Natural killer cell (primary cell): Measurements from ENCODE around the gene SLC25A23. TPM values are rescaled to one million over a fixed set of nuclear protein-coding genes. Genes with fewer than 3 reads are reported as not detected.

Experiments used
- ATAC-seq, 3 donors: fragments of 150-1000 bp in 2 of 3; fragments of 200-7000 bp in 1 of 3; cut with Tn5 transposase; 1 replicate in 1 of 3; 2 replicates in 2 of 3; pipeline ENCODE4 v1.10.0; 2021; ENCODE audit warnings: mild to moderate bottlenecking in 2 of 3, moderate library complexity in 2 of 3
- DNase-seq, 2 donors: peaks; one replicate each; pipeline versions ENCODE4 v3.0.0 to v3.0.0-alpha.2; 2013 to 2021; ENCODE audit warnings: mixed read lengths in 1 of 2
- H3K27ac ChIP-seq: one replicate; pipeline ENCODE4 v1.5.1; 2013; ENCODE audit warnings: mild to moderate bottlenecking, low read length
- H3K27me3 ChIP-seq: one replicate; pipeline ENCODE4 v1.6.1; 2013; ENCODE audit warnings: low read length; ENCODE audit not compliant: control insufficient read depth, insufficient read depth
- H3K36me3 ChIP-seq: one replicate; pipeline ENCODE4 v1.6.1; 2013; ENCODE audit warnings: low read length; ENCODE audit not compliant: control insufficient read depth, insufficient read depth
- H3K4me1 ChIP-seq: one replicate; pipeline ENCODE4 v1.6.1; 2013; ENCODE audit warnings: low read length; ENCODE audit not compliant: control insufficient read depth, insufficient read depth
- H3K4me3 ChIP-seq: one replicate; pipeline ENCODE4 v1.5.1; 2013; ENCODE audit warnings: low read length
- H3K9me3 ChIP-seq: one replicate; pipeline ENCODE4 v1.6.1; 2013; ENCODE audit warnings: low read length; ENCODE audit not compliant: control insufficient read depth, insufficient read depth
- H3K27ac Mint-ChIP-seq, 2 donors: one replicate each; pipeline ENCODE4 v1.8.0; 2022; ENCODE audit warnings: mild to moderate bottlenecking in 2 of 2, mixed read lengths in 2 of 2, moderate library complexity in 1 of 2
- H3K27me3 Mint-ChIP-seq, 2 donors: one replicate each; pipeline ENCODE4 v1.8.0; 2022; ENCODE audit warnings: low read depth in 2 of 2, mixed read lengths in 2 of 2
- H3K36me3 Mint-ChIP-seq: one replicate; pipeline ENCODE4 v1.8.0; 2022; ENCODE audit warnings: mixed read lengths
- H3K4me1 Mint-ChIP-seq, 2 donors: one replicate each; pipeline ENCODE4 v1.8.0; 2022; ENCODE audit warnings: mixed read lengths in 2 of 2
- H3K4me3 Mint-ChIP-seq: one replicate; pipeline ENCODE4 v1.8.0; 2022; ENCODE audit warnings: mild to moderate bottlenecking, moderate library complexity, mixed read lengths
- H3K9me3 Mint-ChIP-seq, 2 donors: one replicate each; pipeline ENCODE4 v1.8.0; 2022; ENCODE audit warnings: mixed read lengths in 2 of 2
- CTCF ChIP-seq: fragments of 200-600 bp; IDR thresholded peaks from one replicate; pipeline ENCODE4 v1.8.0; 2022; ENCODE audit warnings: antibody characterized with exemption
- WGBS: methylation state at CpG from one replicate; pipeline ENCODE4 v1.1.7; 2013; ENCODE audit warnings: missing lambda C conversion rate; ENCODE audit not compliant: insufficient coverage; 5-methylcytosine and 5-hydroxymethylcytosine counted together
- intact Hi-C: fragments of 100-400 bp; cut with micrococcal nuclease; formaldehyde crosslinking; loops from one replicate; pipeline ENCODE4 v1.14.2; 2022
- total RNA-seq, 4 donors: library from RNA; stranded (reverse); fragments of 120-200 nt in 1 of 4; gene quantifications; one replicate each; pipeline versions ENCODE4 v1.2.3 to v1.2.4, GENCODE V29; 2013 to 2022

SLC25A23 gene
- total RNA-seq, 3 donors from 2014 or later (not counting 1 experiment from before 2014, with no cell fraction given), result 7.8 to 10.5 (median 8.7) TPM

GRCh38 chr19:6470173-6470572 is 10.6 kb upstream of the SLC25A23 start:
- ATAC-seq, result no peak
- intact Hi-C loops, result no loop called here
- no peak overlapping the region for H3K4me3 ChIP-seq
- peaks cover 0 to 11% of the 10 kb centered on the region in 2 donors for H3K4me1 Mint-ChIP-seq
- no peaks in the 10 kb centered on the region for H3K4me1 ChIP-seq
- no peaks in the 10 kb centered on the region for H3K27me3 Mint-ChIP-seq
- H3K9me3 Mint-ChIP-seq, result no peaks in the 10 kb centered on the region
- H3K4me3 Mint-ChIP-seq, result no peak overlapping the region
- H3K36me3 ChIP-seq, result peaks cover 38% of the 10 kb centered on the region
- no peaks in the 10 kb centered on the region for H3K36me3 Mint-ChIP-seq
- no peak overlapping the region for H3K27ac Mint-ChIP-seq
- DNase-seq, result no peak
- H3K9me3 ChIP-seq, result no peaks in the 10 kb centered on the region
- no peaks in the 10 kb centered on the region for H3K27me3 ChIP-seq
- no peak for TF ChIP-seq CTCF
- no peak overlapping the region for H3K27ac ChIP-seq
- 96% methylated on average over 6 of the region's 8 CpGs for WGBS

DNA sequence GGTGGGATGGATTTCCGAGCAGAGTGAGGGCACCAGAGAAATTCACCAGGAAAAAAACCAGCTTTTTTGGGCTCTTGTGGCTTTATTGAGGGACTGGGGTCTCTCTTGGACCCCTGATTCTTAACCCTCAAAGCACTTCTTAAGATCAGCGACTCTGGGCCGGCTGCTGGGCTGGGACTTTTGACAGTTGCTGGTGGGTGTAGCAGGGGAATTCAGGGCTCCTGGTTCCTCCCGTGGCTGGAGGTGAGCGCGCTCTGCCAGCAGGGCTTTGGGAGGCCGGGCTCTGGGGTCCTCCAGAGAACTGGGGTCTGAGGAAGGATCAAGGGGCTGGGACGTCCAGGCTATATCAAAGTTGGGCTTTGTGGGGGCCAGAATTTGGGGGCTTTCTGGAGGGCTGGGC is 7.8 kb upstream of the SLC25A23 start:
- H3K27me3 Mint-ChIP-seq, result peaks cover 0 to 4% of the 10 kb centered on the region in 2 donors
- Histone ChIP-seq H3K36me3 (peaks cover 28% of the 10 kb centered on the region), H3K4me1 (peaks cover 11% of the 10 kb centered on the region)

DNA sequence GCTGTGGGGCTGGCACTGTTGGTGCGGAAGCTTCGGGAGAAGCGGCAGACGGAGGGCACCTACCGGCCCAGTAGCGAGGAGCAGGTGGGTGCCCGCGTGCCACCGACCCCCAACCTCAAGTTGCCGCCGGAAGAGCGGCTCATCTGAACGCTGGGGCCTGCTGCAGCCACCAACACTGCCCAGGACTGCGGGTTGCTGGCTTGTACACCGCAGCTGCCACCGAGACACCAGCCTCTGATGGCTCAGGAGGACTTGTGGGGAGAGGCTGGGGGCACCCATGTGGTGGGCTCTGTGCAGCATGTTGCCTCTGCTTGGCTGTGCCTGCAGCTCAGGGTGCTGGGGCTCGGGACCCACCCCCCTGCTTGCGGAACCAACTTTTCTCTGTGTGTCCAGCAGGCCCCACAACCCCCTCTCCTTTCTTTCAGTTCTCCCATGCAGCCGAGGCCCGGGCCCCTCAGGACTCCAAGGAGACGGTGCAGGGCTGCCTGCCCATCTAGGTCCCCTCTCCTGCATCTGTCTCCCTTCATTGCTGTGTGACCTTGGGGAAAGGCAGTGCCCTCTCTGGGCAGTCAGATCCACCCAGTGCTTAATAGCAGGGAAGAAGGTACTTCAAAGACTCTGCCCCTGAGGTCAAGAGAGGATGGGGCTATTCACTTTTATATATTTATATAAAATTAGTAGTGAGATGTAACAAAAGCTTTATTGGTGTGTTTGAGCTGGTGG is 7.1 kb upstream of the SLC25A23 start:
- H3K4me1 ChIP-seq, result peaks cover 11% of the 10 kb centered on the region
- Mint-ChIP-seq H3K27ac (peak overlapping the region in 1 of 2 donors; percentile 35), H3K27me3 (peaks cover 0 to 4% of the 10 kb centered on the region in 2 donors), H3K9me3 (no peaks in the 10 kb centered on the region), H3K4me1 (peaks cover 0 to 19% of the 10 kb centered on the region in 2 donors), H3K36me3 (no peaks in the 10 kb centered on the region), H3K4me3 (no peak overlapping the region)
- no peak for TF ChIP-seq CTCF
- peaks cover 26% of the 10 kb centered on the region for H3K36me3 ChIP-seq
- no peak overlapping the region for H3K4me3 ChIP-seq
- 91% methylated on average over 21 of the region's 21 CpGs for WGBS
- H3K27me3 ChIP-seq, result peaks cover 6% of the 10 kb centered on the region
- ATAC-seq (no peak), DNase-seq (no peak)
- H3K27ac ChIP-seq, result no peak overlapping the region
- intact Hi-C loops, result no loop called here
- no peaks in the 10 kb centered on the region for H3K9me3 ChIP-seq

More for the DNA sequence above, 7.8 kb upstream of the SLC25A23 start:
- Histone ChIP-seq H3K27ac (no peak overlapping the region), H3K9me3 (no peaks in the 10 kb centered on the region), H3K27me3 (peaks cover 6% of the 10 kb centered on the region), H3K4me3 (no peak overlapping the region)
- Mint-ChIP-seq H3K27ac (peak overlapping the region; percentile 40 to 75), H3K36me3 (no peaks in the 10 kb centered on the region), H3K4me3 (no peak overlapping the region), H3K4me1 (peaks cover 0 to 19% of the 10 kb centered on the region in 2 donors), H3K9me3 (no peaks in the 10 kb centered on the region)
- no peak for TF ChIP-seq CTCF
- ATAC-seq (no peak), DNase-seq (no peak)
- 94% methylated on average over 8 of the region's 8 CpGs for WGBS
- intact Hi-C loops, result no loop called here
